Keratinocyte (primary cell): ENCODE data around the gene ANAPC2.

ENCODE experiments used
- EZH2 ChIP-seq: IDR thresholded peaks from one replicate; pipeline ENCODE4 v1.6.1; 2012; ENCODE audit warnings: inconsistent platforms, mild to moderate bottlenecking, low read length, moderate library complexity
- TF ChIP-seq, protein P1 (sequence below), 3 experiments: IDR thresholded peaks in 1 of 3; conservative IDR thresholded peaks in 1 of 3; optimal IDR thresholded peaks in 1 of 3; 2 replicates in 2 of 3; 3 replicates in 1 of 3; pipeline versions ENCODE3 to v1.5.1; 2011; ENCODE audit warnings: low read length in 3 of 3, mild to moderate bottlenecking in 3 of 3, moderate library complexity in 2 of 3, control low read depth in 1 of 3, inconsistent platforms in 1 of 3; ENCODE audit not compliant: insufficient read depth in 2 of 3; ENCODE audit errors: extremely low read depth in 1 of 3

- TF ChIP-seq, protein P1, sequence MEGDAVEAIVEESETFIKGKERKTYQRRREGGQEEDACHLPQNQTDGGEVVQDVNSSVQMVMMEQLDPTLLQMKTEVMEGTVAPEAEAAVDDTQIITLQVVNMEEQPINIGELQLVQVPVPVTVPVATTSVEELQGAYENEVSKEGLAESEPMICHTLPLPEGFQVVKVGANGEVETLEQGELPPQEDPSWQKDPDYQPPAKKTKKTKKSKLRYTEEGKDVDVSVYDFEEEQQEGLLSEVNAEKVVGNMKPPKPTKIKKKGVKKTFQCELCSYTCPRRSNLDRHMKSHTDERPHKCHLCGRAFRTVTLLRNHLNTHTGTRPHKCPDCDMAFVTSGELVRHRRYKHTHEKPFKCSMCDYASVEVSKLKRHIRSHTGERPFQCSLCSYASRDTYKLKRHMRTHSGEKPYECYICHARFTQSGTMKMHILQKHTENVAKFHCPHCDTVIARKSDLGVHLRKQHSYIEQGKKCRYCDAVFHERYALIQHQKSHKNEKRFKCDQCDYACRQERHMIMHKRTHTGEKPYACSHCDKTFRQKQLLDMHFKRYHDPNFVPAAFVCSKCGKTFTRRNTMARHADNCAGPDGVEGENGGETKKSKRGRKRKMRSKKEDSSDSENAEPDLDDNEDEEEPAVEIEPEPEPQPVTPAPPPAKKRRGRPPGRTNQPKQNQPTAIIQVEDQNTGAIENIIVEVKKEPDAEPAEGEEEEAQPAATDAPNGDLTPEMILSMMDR (optimal IDR thresholded peaks at IDR 0.05 in 1 of 3, IDR thresholded peaks at IDR 0.05 in 1 of 3, conservative IDR thresholded peaks at IDR 0.05 in 1 of 3; ENCODE audit: extremely low read depth in 1 of 3, insufficient read depth in 2 of 3, low read length in 3 of 3): no peak
- no peak for TF ChIP-seq EZH2
These were observed 17.7 kb downstream of the ANAPC2 start for GRCh38 chr9:137170486-137171148.
